ENCODE data around the gene BICDL1.

DNA sequence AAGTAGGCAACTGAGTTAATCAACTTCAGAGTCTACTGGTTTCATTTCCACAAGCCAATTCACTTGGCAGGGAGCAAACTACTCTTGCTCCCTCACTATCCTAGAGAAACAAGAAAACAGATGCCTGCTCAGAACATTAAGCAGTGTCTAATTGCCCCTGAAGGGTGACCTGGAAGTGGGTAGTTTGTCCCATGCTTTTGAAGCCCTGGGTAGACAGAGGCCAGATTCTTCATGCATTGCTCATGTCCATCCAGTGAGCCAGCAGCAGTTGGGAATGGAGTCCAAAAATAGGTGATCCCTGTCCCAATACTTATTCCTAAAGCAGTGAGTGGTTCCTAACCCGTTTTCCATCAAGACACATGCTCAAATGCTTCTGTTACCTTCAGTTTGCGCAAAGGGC is 48.8 kb downstream of the BICDL1 start:
- TF ChIP-seq, protein P1, sequence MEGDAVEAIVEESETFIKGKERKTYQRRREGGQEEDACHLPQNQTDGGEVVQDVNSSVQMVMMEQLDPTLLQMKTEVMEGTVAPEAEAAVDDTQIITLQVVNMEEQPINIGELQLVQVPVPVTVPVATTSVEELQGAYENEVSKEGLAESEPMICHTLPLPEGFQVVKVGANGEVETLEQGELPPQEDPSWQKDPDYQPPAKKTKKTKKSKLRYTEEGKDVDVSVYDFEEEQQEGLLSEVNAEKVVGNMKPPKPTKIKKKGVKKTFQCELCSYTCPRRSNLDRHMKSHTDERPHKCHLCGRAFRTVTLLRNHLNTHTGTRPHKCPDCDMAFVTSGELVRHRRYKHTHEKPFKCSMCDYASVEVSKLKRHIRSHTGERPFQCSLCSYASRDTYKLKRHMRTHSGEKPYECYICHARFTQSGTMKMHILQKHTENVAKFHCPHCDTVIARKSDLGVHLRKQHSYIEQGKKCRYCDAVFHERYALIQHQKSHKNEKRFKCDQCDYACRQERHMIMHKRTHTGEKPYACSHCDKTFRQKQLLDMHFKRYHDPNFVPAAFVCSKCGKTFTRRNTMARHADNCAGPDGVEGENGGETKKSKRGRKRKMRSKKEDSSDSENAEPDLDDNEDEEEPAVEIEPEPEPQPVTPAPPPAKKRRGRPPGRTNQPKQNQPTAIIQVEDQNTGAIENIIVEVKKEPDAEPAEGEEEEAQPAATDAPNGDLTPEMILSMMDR (conservative IDR thresholded peaks at IDR 0.05; ENCODE audit: low read depth, low read length): no peak
- TF ChIP-seq EZH2 (IDR thresholded peaks at IDR 0.05; ENCODE audit: low read length, unreplicated experiment) (no peak), EZH2phosphoT487 (IDR thresholded peaks at IDR 0.05; ENCODE audit: borderline replicate concordance, low read length) (no peak)

Measured in PC-3 (cell line).